Eye (tissue), 1 donor: ENCODE data around the gene MYOG.

ENCODE experiments used
- DNase-seq: peaks from one replicate; pipeline ENCODE4 v3.0.0-alpha.2; 2015

Gene MYOG

DNA sequence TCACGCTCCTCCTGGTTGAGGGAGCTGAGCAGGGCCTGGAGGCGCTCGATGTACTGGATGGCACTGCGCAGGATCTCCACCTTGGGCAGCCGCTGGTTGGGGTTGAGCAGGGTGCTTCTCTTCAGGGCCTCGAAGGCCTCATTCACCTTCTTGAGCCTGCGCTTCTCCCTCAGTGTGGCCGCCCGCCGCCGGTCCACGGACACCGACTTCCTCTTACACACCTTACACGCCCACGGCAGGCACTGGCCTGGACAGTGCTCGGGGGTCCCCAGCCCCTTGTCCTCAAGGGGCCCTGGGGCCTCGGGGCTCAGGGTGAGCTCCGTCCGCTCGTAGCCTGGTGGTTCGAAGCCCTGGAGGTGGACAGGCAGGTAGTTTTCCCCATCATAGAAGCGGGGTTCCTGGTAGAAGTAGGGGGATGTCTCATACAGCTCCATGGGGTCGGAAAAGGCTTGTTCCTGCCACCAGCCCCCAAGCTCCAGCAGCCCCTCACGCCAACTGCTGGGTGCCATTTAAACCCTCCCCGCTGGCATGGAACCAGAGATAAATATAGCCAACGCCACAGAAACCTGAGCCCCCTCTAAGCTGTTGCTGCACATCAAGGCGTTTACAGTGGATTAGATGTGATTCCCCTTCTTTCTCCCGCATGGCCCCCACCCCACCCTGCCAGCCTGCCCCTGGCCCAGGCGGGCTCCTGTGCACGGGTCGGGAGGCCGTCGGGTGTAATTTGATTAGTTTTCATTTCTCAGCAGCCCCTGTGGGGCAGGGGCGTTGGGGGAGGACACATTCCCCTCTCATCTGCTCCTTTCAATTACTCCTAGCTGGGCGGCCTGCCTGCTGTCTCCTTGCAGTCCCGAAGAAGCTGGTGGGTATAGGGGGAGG, at the start of gene MYOG:
TSS of gene MYOG (minus strand) at position 485 of the 879 bp plus-strand sequence. CDS start at position 434, 51 bp downstream.
- DNase-seq = peak; percentile 64

- no peak for DNase-seq
Measured at GRCh38 chr1:203133970-203134725, 48.3 kb upstream of the MYOG start.

DNA sequence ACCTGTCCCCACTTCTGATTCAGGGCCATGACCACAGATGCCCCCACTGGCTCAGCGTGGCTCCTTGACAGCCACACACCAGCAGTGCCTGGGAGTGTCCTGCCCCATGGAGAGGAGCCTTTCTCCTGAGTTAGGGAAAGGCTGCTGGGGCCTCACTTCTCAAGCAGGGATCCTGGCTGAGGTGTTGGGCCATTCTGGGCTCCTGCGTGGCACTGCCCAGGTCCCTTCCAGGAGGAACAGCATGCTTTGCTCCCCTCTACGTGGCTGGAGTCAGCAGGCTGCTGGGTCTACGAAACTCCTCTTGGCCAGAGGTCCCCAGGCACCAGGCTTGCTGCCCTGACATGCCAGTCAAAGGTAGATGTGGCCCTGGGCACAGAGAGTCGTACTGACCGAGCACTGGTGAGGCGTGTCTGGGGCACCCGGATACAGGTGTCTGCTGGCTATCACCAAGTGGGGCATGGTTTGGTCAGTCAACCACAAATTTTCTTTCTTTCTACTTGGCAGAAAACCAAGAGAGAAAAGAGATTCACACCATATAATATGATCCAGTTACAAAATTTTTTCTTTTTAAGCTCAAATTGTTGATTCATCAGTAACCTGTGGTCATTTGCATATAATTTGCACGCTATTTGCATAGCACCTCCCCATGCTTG, 45.9 kb upstream of the MYOG start:
- no peak for DNase-seq

DNA sequence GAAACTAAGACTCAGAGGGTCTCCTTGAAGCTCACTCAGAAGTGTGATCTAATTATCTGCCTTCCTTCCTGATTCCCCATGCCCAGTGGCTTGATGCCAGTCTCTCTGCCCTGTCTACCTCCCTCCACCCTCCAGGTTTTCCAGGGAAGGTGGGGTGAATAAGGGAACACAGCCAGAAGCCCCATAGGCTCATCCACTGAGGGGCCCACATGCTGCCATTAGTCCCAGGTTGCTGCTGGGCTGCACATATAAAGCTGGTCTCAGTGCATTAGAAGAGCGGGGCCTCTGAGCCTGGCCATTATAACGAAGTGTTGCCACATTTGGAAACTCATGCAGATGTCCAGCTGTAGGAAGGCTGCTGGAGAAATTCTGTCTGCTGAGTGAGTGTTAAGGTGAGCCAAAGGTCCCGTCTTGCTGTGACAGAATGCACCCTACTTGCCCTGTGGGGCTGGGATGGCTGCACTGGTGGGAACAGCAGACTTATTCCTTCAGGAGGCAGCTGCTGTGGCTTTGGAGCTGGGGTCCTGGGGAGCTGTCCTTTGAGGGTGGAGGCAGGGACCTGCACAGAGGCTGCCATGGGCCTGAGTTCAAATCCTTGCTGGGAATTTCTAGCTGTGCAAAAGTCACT, 44.7 kb upstream of the MYOG start:
- DNase-seq = no peak

DNA sequence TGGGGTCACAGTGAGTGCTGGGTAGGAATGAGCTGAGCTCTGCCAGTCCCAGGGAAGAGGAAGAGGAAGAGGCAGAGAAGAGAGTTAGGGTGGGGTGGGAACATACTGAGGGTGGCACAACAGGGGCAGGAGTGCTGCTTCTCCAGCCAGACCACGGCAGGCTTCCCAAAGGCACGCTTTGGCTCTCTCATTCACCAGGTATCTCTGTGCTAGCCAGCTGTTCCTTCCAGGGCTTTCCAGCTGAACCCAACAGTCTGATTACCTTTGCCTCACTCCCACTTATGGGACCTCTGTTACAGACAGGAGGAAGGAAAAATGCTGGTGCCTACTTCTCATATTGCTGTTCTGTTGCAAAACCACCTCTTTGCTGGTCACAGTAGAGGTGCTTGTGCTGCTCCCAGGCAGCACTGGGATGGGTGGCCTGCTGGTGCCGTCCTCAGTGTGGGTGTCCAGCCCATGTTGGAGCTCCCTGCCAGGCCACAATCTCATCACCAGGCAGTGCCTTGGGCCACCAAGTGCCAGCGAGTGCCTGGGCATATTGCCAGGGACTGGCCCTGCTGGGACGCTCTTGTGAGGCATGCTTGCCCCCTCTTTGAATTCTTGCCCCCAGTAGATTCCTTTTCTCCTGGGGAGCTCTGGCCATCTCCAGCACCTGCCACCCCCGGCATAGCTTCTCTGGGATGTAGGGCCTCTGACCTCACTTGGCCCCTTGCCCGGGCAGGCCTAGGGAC, 43.9 kb upstream of the MYOG start:
- no peak for DNase-seq

- no peak for DNase-seq
Measured at GRCh38 chr1:203128716-203129500, 43.1 kb upstream of the MYOG start.

DNA sequence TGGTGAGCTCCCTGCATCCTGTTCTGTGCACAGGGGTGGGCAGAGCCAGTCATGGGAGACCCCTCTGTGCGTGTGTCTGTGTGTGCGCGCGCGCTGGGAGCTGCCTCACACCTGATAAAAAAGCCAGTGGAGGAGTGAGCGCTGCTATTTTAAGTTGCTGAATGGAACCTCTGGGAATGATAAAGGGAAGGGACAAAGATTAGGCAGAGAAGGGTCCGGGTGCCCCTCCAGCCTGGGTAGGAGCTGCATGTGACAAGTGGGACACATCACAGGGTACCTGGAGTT, 42.6 kb upstream of the MYOG start:
- no peak for DNase-seq

DNA sequence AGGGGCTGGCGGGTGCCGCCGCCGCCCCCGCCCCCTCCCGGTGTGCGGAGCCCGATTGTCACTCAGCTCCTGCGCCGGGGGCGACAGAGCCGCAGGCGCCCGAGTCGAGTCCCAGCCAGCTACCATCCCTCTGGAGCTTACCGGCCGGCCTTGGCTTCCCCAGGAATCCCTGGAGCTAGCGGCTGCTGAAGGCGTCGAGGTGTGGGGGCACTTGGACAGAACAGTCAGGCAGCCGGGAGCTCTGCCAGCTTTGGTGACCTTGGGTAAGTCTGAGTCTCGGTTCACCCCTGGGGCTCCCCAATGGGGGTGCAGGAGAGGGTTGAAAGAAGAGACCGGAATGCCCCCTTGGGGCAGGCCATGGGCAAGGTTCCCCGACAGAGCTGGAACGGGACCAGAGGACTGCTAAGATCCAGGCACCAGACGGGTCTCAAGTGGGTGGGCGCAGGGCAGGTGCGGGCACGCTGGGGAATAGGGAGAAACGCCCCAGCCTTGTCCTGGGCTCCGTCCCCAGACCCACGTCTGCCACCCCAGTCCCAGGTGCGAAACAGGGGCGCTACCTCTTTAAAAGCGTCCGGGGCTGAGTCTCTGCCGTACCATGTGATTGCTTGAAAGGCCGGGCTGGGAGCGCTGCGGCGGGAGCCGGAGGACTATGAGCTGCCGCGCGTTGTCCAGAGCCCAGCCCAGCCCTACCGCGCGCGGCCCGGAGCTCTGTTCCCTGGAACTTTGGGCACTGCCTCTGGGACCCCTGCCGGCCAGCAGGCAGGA, 42.0 kb upstream of the MYOG start, which contains the start of gene ADORA1:
TSS of gene ADORA1 (plus strand) at position 61 of the 765 bp plus-strand sequence. CDS start 1,116 bp downstream, outside the sequence.
- peak; percentile 82 for DNase-seq

DNA sequence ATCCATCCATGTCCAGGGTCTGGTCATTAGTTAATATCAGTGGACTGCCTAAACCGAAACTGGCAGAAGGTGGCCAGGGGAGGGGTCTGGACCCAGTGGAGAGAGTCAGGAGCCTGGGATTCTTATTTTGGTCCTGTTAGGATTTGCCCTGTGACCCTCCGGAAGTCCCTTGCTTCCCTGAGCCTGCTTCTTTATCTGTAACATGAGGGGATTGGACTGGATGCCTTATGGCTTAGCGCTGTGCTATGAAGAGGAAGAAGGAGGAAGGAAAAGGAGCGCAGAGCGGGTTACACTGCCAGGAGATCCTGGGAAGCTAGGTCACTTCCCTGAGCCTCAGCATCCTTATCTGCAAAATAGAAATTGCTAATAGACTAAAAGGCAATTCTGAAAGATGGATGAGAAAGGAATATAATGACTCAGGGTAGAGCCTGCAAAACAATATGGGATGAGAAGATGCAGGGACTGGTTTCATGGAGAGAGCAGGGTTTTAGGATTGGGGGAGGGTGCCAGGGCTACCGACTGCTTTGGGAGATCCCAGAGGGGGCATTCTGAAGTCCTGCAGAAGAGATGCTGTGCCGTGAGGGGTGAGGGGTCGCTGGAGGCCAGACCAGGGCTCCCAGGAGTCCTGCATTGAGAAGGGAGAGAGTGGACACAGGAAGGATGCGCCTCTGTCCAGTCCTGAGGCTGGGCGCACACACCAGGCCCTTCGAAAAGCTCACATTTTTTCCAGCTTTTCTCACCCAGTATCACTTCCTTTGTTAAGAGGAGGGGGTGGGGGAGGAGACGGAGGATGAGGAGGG, 41.3 kb upstream of the MYOG start:
- DNase-seq = peak; percentile 38

DNA sequence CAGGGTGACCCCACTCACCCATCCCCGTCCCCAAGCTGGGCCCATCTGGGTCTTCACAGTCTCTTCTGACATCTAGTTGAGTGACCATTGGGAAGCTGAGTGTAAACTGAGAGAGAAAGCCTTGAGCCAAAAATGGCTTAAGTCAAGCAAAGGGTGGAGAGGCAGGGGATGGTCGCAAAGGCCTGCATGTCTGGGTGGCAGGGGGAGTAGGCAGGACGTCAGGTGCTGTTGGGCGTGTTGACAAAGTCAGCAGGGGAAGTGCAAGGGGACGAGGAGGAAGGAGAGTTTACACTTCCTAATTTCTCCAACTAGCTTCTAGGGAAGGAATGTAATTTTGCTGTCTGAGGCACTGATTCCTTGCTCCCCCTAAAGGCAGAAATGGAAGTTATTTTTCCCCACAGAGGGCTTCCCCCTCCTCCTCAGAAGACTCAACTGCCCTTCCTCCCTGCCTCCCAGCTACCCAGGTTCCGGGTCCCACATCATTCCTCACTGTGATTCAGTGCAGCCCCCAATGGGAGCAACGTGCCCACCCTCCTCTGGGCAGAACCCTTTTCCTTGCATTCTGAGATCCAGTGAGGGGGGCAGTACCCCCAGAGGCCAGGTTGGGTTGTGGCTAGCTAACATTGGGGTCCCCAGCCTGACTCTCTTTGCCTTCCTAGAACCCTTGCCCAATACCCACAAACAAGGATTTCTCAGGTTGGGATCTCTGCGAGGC, 40.5 kb upstream of the MYOG start:
- peak; percentile 62 for DNase-seq

DNA sequence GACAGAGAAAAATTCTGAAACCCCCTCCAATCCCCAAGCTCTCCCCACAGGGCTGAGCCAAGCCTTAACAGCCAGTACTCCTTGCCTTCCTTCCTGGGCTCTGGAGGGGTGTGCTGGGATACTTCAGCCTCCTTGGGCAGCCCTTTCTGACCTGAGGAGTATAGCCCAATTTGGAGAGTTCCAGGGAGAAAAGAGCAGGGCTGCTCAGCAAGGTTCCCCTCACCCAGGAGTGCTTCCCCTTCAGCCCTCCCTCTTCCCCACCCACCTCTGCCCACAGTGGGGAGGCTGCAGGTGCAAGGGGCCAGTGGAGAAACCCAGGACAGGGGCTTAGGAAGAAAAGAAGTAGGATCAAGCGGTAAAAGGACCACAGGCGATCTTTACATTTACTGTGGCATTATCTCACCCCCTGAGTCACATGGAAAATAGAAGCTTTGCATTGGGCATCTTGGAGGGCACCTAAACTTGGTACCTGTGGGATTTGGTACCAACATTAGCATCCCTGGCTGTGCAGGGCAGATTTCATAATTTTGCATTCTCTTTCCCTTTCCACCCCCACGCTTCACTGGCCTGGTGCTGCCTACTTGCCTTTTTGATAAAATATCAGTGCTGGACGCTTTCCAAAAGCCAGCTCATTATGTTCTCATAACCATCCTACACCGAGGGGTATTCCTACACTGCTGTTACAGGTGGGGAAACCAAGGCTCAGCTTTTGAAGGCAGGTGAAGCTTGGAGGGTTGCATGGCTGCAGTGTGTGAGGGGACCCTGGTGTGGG, 38.9 kb upstream of the MYOG start:
- DNase-seq = no peak

GRCh38 chr1:203124011-203124410, 38.2 kb upstream of the MYOG start:
- DNase-seq = no peak

DNA sequence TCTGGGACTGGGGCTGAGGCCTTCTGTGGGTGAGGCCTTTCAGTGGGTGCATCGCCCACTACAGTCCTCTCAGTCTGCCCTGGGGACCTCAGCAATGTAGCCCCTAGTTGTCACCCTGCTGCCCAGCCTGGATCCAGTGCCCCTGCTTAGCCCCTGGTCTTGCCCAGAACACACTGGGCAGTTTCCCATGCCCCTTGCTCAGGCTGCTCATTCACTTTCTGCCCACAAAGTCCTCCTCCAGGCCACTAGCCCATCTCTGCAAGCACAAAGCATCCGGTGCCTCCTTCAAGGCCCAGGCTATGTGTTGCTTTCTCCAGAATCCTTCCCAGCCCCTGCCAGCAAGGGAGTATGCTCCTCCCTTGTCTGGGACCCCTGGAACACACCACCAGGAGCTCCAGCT, 36.3 kb upstream of the MYOG start:
- DNase-seq = no peak

DNA sequence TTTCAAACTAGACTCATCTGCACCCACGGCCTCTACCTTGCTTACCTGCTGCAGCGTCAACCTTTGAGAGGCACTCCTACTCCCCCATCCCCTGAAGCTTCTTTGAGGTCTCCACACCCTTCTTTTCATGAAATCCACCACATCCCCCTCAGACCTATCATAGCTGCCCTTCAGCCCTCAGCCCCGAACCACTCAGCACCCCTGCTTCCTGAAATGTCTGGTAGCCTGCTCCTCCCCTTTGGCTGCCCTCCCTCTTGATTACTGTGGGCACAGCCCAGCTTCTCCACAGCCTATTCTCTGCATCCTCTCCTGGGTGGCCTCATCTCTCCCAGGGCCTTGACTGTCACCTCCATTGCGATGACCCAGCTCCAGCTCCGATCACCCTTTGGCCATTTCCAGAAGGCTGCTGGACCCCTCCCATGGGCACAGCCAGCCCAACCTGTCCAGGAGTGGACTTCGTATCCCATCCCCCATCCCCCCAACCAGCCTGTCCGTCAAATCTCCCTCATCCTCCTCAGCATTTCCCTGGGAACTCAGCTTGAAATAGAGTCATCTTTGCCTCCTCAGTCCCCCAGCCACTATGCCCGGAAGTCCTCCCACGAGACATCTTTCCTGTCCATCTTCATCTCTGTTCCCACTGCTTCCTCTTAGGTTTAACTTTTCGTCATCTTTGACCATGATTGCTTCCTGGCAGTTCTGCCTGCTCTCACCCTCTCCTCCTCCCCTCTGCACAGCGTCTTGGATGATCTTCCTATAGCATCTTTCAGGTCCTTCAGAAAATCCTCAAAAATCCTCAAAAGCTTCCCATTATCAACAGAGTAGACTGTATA, 35.6 kb upstream of the MYOG start:
- DNase-seq = no peak

DNA sequence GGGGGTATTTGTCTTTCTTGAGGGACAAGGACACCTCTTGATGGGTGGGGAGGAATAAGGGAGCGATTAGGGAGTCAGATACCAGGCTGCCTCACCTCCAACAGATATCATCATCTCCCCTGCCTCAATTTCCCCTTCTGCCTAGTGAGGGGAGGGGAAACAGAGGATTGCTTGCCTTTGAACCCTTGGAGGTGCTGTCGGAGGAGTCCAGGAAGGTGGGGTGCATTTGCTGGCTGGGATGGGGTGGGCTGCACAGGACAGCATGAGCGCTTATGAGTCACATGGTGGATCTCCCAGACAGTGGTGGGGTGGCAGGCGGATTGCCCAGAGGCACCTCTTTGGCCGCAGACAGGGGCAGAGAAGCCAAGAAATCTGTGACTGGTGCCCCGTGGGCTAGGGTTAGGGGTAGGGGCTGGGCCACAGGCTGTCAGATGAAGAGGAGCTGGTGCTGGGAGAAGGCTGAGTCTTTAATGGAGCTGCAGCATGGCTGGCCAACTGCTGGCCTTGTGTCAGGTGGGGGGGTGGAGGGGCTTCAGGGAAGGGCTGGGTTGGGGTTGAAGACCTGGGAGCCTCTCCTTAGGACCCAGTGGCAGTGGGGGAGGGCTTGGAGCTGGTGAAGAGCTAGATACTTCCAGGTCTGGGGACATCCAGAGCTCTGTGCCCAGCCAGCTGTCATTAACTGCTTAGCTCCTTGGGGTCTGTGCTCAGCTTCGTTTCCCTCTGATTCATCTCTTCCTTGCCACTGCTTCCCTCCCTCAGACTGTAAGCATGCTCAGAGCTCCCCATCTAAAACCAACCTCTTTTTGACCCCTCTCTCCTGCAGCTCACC, 34.7 kb upstream of the MYOG start:
- no peak for DNase-seq
